ENCODE results near the gene ACSF3.

DNA sequence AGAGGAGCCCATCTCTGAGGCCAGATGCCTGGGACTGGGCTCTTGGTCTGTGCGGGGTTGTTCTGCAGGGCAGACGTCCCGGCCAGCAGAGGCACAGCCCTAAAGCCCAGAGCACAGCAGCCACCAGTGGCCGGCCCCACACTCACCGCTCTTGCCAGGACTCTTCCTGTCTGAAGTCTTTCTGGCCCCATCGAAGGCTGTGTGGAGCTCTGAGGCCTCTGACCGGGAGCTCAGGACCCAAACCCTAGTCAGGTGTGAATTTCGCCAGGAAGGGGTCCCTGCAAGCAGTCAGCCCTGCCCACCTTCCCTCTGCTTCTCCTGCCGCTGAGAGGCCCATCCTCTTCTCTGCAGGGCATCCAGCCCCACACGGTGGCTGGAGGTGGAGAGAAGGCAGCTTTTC is 10.7 kb downstream of the ACSF3 start:
- TF ChIP-seq MXI1 (conservative IDR thresholded peaks at IDR 0.05; ENCODE audit: poor library complexity, severe bottlenecking) (no peak), RAD21 (conservative IDR thresholded peaks at IDR 0.05) (no peak), TAF1 (IDR thresholded peaks at IDR 0.05; ENCODE audit: low read depth) (no peak), EZH2 (IDR thresholded peaks at IDR 0.05; ENCODE audit: borderline replicate concordance, insufficient read depth, low read length, poor library complexity, severe bottlenecking) (no peak), POLR2AphosphoS5 (IDR thresholded peaks at IDR 0.05) (no peak), EP300 (conservative IDR thresholded peaks at IDR 0.05; ENCODE audit: poor library complexity, severe bottlenecking) (no peak)
- TF ChIP-seq, protein P1, sequence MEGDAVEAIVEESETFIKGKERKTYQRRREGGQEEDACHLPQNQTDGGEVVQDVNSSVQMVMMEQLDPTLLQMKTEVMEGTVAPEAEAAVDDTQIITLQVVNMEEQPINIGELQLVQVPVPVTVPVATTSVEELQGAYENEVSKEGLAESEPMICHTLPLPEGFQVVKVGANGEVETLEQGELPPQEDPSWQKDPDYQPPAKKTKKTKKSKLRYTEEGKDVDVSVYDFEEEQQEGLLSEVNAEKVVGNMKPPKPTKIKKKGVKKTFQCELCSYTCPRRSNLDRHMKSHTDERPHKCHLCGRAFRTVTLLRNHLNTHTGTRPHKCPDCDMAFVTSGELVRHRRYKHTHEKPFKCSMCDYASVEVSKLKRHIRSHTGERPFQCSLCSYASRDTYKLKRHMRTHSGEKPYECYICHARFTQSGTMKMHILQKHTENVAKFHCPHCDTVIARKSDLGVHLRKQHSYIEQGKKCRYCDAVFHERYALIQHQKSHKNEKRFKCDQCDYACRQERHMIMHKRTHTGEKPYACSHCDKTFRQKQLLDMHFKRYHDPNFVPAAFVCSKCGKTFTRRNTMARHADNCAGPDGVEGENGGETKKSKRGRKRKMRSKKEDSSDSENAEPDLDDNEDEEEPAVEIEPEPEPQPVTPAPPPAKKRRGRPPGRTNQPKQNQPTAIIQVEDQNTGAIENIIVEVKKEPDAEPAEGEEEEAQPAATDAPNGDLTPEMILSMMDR (IDR thresholded peaks at IDR 0.05; ENCODE audit: poor library complexity, severe bottlenecking): no peak
- TF ChIP-seq, protein P2, sequence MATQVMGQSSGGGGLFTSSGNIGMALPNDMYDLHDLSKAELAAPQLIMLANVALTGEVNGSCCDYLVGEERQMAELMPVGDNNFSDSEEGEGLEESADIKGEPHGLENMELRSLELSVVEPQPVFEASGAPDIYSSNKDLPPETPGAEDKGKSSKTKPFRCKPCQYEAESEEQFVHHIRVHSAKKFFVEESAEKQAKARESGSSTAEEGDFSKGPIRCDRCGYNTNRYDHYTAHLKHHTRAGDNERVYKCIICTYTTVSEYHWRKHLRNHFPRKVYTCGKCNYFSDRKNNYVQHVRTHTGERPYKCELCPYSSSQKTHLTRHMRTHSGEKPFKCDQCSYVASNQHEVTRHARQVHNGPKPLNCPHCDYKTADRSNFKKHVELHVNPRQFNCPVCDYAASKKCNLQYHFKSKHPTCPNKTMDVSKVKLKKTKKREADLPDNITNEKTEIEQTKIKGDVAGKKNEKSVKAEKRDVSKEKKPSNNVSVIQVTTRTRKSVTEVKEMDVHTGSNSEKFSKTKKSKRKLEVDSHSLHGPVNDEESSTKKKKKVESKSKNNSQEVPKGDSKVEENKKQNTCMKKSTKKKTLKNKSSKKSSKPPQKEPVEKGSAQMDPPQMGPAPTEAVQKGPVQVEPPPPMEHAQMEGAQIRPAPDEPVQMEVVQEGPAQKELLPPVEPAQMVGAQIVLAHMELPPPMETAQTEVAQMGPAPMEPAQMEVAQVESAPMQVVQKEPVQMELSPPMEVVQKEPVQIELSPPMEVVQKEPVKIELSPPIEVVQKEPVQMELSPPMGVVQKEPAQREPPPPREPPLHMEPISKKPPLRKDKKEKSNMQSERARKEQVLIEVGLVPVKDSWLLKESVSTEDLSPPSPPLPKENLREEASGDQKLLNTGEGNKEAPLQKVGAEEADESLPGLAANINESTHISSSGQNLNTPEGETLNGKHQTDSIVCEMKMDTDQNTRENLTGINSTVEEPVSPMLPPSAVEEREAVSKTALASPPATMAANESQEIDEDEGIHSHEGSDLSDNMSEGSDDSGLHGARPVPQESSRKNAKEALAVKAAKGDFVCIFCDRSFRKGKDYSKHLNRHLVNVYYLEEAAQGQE (IDR thresholded peaks at IDR 0.05; ENCODE audit: borderline replicate concordance): no peak

Measured in neural cell (in vitro differentiated cells).